Upper lobe of left lung (tissue), 4 donors: ENCODE data around the gene AOAH.

ENCODE experiments used
- CTCF ChIP-seq, 6 experiments: fragments of 450-650 bp in 4 of 6; fragments of 200-600 bp in 2 of 6; sonication (generic) in 2 of 6; IDR thresholded peaks; one replicate each; pipeline ENCODE4 v1.5.1; 2016 to 2019; ENCODE audit warnings: antibody characterized with exemption in 6 of 6
- EP300 ChIP-seq, 4 donors: sonication (generic); formaldehyde crosslinking; IDR thresholded peaks; one replicate each; pipeline ENCODE4 v1.5.1; 2017; ENCODE audit warnings: antibody characterized with exemption in 4 of 4, control low read depth in 2 of 4
- POLR2A ChIP-seq, 4 donors: fragments of 450-650 bp; IDR thresholded peaks; one replicate each; pipeline ENCODE4 v1.5.1; 2016 to 2017; ENCODE audit warnings: antibody characterized with exemption in 4 of 4, mild to moderate bottlenecking in 2 of 4
- POLR2AphosphoS5 ChIP-seq, 2 donors: sonication (generic); formaldehyde crosslinking; IDR thresholded peaks; one replicate each; pipeline ENCODE4 v1.5.1; 2017; ENCODE audit warnings: antibody characterized with exemption in 2 of 2

GRCh38 chr7:36707465-36707864 is 16.8 kb downstream of the AOAH start:
- TF ChIP-seq POLR2AphosphoS5 (IDR thresholded peaks at IDR 0.05) = no peak
- no peak for TF ChIP-seq CTCF (IDR thresholded peaks at IDR 0.05)
- TF ChIP-seq EP300 (IDR thresholded peaks at IDR 0.05) = no peak
- no peak for TF ChIP-seq POLR2A (IDR thresholded peaks at IDR 0.05)
